ENCODE data around the gene BCAP29.

The BCAP29 gene

DNA sequence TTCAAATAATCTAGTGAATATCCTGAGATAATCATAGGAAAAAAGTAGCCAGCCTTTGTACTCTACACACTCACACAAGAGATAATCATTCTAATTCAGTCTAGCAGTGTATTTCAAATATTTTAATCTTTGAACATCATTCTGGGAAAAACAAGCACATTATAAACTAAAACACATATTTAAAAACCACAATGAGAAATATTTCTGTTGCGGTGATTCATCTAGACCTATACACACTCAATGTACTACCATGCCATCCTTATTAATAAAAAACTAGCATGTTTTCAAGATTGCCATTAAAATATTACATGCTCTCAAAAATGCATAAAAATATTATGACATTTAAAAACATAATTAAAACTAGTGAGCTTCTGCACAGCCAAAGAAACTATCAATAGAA is 28.1 kb upstream of the BCAP29 start:
- no peak overlapping the region for H3K4me3 ChIP-seq (ENCODE audit: low read depth, low read length)
- no peak for TF ChIP-seq CTCF (IDR thresholded peaks at IDR 0.05; ENCODE audit: borderline replicate concordance, insufficient read depth, low read depth, low read length)

- TF ChIP-seq CTCF (IDR thresholded peaks at IDR 0.05; ENCODE audit: borderline replicate concordance, insufficient read depth, low read depth, low read length), result no peak
- H3K4me3 ChIP-seq (ENCODE audit: low read depth, low read length), result no peak overlapping the region
These were observed 24.2 kb upstream of the BCAP29 start for GRCh38 chr7:107555893-107556292.

DNA sequence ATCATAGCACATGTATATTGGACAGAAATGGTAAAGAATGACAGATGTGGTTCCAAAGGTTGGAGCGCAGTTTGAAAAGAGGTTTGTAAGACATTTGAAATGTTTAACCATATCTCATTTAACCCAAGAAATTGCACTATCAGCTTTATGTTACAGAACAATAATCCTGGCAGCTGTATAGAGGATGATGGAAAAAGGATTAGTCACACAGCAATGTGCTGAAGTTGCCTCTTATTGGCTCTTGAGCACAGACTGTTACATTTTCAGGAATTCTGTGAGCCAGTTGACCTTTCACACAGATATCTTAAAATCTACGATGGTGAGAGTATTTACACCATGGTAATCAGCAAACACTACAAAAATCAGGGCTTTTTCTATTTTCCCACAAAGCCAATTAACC is 20.2 kb upstream of the BCAP29 start:
- no peak for TF ChIP-seq CTCF (IDR thresholded peaks at IDR 0.05; ENCODE audit: borderline replicate concordance, insufficient read depth, low read depth, low read length)
- no peak overlapping the region for H3K4me3 ChIP-seq (ENCODE audit: low read depth, low read length)

DNA sequence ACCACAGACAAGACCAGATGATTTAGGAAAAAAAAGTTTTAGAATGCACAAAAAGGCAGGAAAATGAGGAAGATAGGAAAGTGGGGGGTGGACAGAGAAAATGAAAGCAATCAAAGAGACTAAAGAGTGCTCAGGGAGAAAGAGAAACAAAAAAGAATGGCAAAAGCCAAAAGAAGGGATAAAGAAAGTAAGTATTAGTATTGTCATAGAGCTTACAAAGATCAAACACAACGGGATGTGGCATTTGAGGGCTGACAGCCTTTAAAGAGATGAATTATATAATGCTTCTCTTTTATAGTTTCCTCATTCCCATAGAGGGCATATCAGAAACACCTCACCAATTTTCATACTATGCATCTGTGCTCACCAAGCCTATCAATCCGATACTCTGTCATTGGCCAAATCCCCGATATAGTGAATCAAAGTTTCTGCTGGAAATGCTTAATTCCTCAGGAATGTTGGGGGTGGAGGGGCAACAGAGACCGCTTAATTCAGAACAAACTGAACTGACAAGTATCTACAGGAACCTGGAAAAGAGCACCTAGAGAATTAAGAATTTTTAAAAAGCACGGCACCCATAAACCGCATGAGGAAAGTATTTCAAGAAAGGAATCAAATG is 19.0 kb upstream of the BCAP29 start:
- no peak for TF ChIP-seq CTCF (IDR thresholded peaks at IDR 0.05; ENCODE audit: borderline replicate concordance, insufficient read depth, low read depth, low read length)
- no peak overlapping the region for H3K4me3 ChIP-seq (ENCODE audit: low read depth, low read length)

- no peak for TF ChIP-seq CTCF (IDR thresholded peaks at IDR 0.05; ENCODE audit: borderline replicate concordance, insufficient read depth, low read depth, low read length)
- H3K4me3 ChIP-seq (ENCODE audit: low read depth, low read length), result peak overlapping the region; percentile 85
These were observed 16.8 kb upstream of the BCAP29 start for GRCh38 chr7:107563081-107563774.

GRCh38 chr7:107563775-107564552 is 16.1 kb upstream of the BCAP29 start, which contains the start of the genes COG5 and DUS4L:
TSS of gene COG5 (minus strand) at chr7:107563920. CDS start at chr7:107563896, 24 bp downstream.
TSS of gene DUS4L (plus strand) at chr7:107563971. CDS start at chr7:107567071, 3,100 bp downstream.
- TF ChIP-seq CTCF (IDR thresholded peaks at IDR 0.05; ENCODE audit: borderline replicate concordance, insufficient read depth, low read depth, low read length), result no peak

More at GRCh38 chr7:107563775-107564552, 16.1 kb upstream of the BCAP29 start, which contains the start of the genes COG5 and DUS4L:
- peak within 1 kb of the TSS; percentile 85 for H3K4me3 ChIP-seq (ENCODE audit: low read depth, low read length)

Measured in GM12875 (cell line).